ENCODE results near the gene KIF20A. TPM values are rescaled to one million over a fixed set of nuclear protein-coding genes. Genes with fewer than 3 reads are reported as not detected.

KIF20A gene
- total RNA-seq, 1 donor: 7.2 TPM

DNA sequence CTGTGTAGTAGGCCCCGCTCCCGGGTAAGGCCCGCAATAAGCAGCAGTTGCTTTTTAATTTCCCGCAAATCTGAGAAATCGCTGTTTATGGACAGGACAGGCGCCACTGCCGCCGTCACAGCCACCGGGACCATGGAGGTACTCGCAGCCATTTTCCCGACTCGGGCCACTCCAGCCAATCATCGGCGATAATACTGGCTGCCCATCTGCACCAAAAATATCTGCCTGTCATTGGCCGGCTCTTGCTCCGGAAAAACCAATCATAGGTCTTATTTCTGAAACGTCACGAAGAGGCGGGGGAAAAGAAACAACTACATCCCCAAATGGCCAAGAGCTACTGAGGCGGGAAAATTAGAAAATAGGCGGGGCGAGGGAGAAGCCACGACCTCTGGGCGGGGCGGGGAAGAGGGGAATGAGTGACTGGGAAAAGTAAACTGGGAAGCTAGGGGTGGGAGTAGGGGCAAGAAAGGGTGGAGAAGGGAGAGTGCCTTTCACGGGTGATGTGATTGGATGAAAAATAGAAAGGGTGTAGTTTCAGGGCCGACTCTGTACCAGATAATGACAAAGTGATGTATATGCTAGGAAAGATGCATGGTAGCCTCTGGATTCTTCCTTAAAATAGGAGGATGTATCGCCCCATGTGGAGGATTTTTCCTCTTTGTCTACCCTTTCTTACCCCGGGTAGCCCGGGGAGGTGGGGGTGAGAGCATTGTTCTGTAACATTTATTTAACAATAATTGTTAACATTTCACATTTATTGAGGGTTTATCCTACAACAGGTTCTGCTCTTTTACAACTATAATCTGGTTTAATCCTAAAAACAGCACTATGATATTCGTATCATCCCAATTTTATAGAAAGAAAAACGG lies 34.5 kb downstream of the KIF20A start, which contains the start of gene CDC23:
TSS of gene CDC23 (minus strand) at position 163 of the 869 bp plus-strand sequence. CDS start at position 152, 11 bp downstream.
- H3K4me2 ChIP-seq (ENCODE audit: insufficient read depth, low read length): peak within 1 kb of the TSS; percentile 99
- peak; percentile 96 for DNase-seq (ENCODE audit: insufficient read length, low spot score, missing footprints)
- no peaks in the 10 kb centered on the region for H3K9me3 ChIP-seq (ENCODE audit: low read depth, low read length)

DNA sequence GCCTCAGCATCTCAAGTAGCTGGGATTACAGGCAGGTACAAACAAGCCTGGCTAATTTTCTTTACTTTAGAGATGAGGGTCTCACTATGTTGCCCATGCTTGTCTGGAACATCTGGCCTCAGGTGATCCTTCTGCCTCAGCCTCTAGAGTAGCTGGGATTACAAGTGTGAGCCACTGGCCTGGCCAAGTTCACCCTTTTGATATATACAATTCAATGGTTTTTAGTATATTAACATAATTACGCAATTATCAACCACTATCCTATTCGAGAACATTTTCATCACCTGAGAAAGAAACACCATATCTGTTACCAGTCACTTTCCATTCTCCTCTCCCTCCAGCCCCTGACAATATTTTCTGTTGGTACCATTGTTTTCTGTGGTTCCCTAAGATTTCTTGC lies 37.9 kb downstream of the KIF20A start:
- H3K4me2 ChIP-seq (ENCODE audit: insufficient read depth, low read length): no peak overlapping the region
- no peak overlapping the region for H3K4me3 ChIP-seq (ENCODE audit: insufficient read depth, low read length)
- TF ChIP-seq CTCF (IDR thresholded peaks at IDR 0.05; ENCODE audit: extremely low read depth, low read depth, low read length): no peak
- H3K79me2 ChIP-seq (ENCODE audit: insufficient read depth, low read length): peaks cover 14% of the 10 kb centered on the region
- DNase-seq (ENCODE audit: insufficient read length, low spot score, missing footprints): no peak
- H3K9me3 ChIP-seq (ENCODE audit: low read depth, low read length): no peaks in the 10 kb centered on the region
- no peaks in the 10 kb centered on the region for H3K36me3 ChIP-seq (ENCODE audit: insufficient read depth, low read length)
- peaks cover 14% of the 10 kb centered on the region for H3K4me1 ChIP-seq (ENCODE audit: insufficient read depth, low read length)
- H3K27me3 ChIP-seq (ENCODE audit: insufficient read depth, low read length): no peaks in the 10 kb centered on the region
- H4K20me1 ChIP-seq (ENCODE audit: insufficient read depth, low read length): no peaks in the 10 kb centered on the region
- no peak overlapping the region for H2AFZ ChIP-seq (ENCODE audit: low read length)
- H3K27ac ChIP-seq (ENCODE audit: low read depth, low read length): no peak overlapping the region

More for the DNA sequence above, 34.5 kb downstream of the KIF20A start, which contains the start of gene CDC23:
- peak within 1 kb of the TSS; percentile 97 for H3K27ac ChIP-seq (ENCODE audit: low read depth, low read length)
- TF ChIP-seq CTCF (IDR thresholded peaks at IDR 0.05; ENCODE audit: extremely low read depth, low read depth, low read length): no peak
- peak within 1 kb of the TSS; percentile 100 for H2AFZ ChIP-seq (ENCODE audit: low read length)
- peaks cover 5% of the 10 kb centered on the region for H3K36me3 ChIP-seq (ENCODE audit: insufficient read depth, low read length)
- peaks cover 14% of the 10 kb centered on the region for H3K4me1 ChIP-seq (ENCODE audit: insufficient read depth, low read length)
- H3K79me2 ChIP-seq (ENCODE audit: insufficient read depth, low read length): peaks cover 45% of the 10 kb centered on the region
- no peaks in the 10 kb centered on the region for H3K27me3 ChIP-seq (ENCODE audit: insufficient read depth, low read length)
- H4K20me1 ChIP-seq (ENCODE audit: insufficient read depth, low read length): peaks cover 4% of the 10 kb centered on the region
- peak within 1 kb of the TSS; percentile 100 for H3K4me3 ChIP-seq (ENCODE audit: insufficient read depth, low read length)

GRCh38 chr5:138223532-138223931 lies 44.6 kb downstream of the KIF20A start:
- no peak overlapping the region for H2AFZ ChIP-seq (ENCODE audit: low read length)
- TF ChIP-seq CTCF (IDR thresholded peaks at IDR 0.05; ENCODE audit: extremely low read depth, low read depth, low read length): no peak
- no peak for DNase-seq (ENCODE audit: insufficient read length, low spot score, missing footprints)

GRCh38 chr5:138224712-138225111 lies 45.8 kb downstream of the KIF20A start:
- no peak for TF ChIP-seq CTCF (IDR thresholded peaks at IDR 0.05; ENCODE audit: extremely low read depth, low read depth, low read length)
- Histone ChIP-seq H3K4me2 (ENCODE audit: insufficient read depth, low read length) (no peak overlapping the region), H3K27ac (ENCODE audit: low read depth, low read length) (no peak overlapping the region)

More at GRCh38 chr5:138223532-138223931, 44.6 kb downstream of the KIF20A start:
- Histone ChIP-seq H3K36me3 (ENCODE audit: insufficient read depth, low read length) (no peaks in the 10 kb centered on the region), H3K4me2 (ENCODE audit: insufficient read depth, low read length) (no peak overlapping the region), H3K4me1 (ENCODE audit: insufficient read depth, low read length) (no peaks in the 10 kb centered on the region), H3K4me3 (ENCODE audit: insufficient read depth, low read length) (no peak overlapping the region), H3K27ac (ENCODE audit: low read depth, low read length) (no peak overlapping the region), H4K20me1 (ENCODE audit: insufficient read depth, low read length) (no peaks in the 10 kb centered on the region), H3K9me3 (ENCODE audit: low read depth, low read length) (no peaks in the 10 kb centered on the region), H3K27me3 (ENCODE audit: insufficient read depth, low read length) (no peaks in the 10 kb centered on the region), H3K79me2 (ENCODE audit: insufficient read depth, low read length) (no peaks in the 10 kb centered on the region)

More at GRCh38 chr5:138224712-138225111, 45.8 kb downstream of the KIF20A start:
- Histone ChIP-seq H3K27me3 (ENCODE audit: insufficient read depth, low read length) (no peaks in the 10 kb centered on the region), H3K79me2 (ENCODE audit: insufficient read depth, low read length) (no peaks in the 10 kb centered on the region), H3K9me3 (ENCODE audit: low read depth, low read length) (no peaks in the 10 kb centered on the region), H4K20me1 (ENCODE audit: insufficient read depth, low read length) (no peaks in the 10 kb centered on the region), H3K36me3 (ENCODE audit: insufficient read depth, low read length) (no peaks in the 10 kb centered on the region), H3K4me3 (ENCODE audit: insufficient read depth, low read length) (no peak overlapping the region), H3K4me1 (ENCODE audit: insufficient read depth, low read length) (no peaks in the 10 kb centered on the region), H2AFZ (ENCODE audit: low read length) (no peak overlapping the region)
- DNase-seq (ENCODE audit: insufficient read length, low spot score, missing footprints): no peak

All from osteoblast (primary cell).